NK-92 treated with Interleukin-12 subunit alpha and Interleukin-12 subunit beta, amount 100 ng/mL, for 24 hours (cell line): Measurements from ENCODE around the gene SLCO2B1.

Experiments used
- DNase-seq: peaks from one replicate; lab custom pipeline; 2025; lab: John Stamatoyannopoulos, UW

Gene SLCO2B1

GRCh38 chr11:75248924-75249256 is 98.0 kb downstream of the SLCO2B1 start:
- no peak for DNase-seq

DNA sequence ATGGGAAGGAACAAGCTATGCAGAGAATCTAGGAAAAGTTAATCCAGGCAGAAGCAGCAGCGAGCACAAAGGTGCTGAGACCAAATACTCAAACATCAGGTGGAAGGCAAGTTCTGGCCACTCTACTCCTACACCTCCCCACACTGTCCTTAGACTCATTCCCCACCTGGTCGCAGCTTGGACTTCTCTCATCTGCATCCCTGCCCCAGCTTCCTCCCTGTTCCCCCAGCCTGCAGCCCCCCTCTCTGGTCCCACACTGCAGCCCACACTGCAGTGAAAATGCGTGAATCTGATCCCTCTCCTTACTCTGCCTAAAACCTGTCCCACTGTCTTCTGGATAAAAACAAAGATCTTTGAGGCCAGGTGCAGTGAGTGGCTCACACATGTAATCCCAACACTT is 98.8 kb downstream of the SLCO2B1 start:
- no peak for DNase-seq

DNA sequence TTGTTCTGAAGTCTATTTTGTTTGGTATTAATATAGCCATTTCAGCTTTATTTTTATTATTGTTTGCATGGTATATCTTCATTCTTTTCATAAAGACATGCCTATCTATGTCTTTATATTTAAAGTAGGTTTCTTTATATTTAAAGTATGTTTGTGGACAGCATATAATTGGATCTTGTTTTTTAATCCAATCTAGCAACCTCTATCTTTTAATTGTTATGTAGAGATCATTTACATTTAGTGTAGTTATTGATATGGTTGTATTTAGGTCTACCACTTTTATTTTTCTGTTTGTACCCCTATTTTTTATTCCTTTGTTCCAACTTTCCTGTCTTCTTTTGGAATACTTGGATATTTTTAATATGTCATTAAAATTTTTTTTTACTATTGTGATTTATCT is 103.4 kb downstream of the SLCO2B1 start:
- DNase-seq = no peak
